GM10266 (cell line): ENCODE measurements around the gene SNHG17.
"Not testable (repeated sequence)": the region's sequence is repeated elsewhere in the genome, so short reads cannot be mapped to it uniquely, and the experiment has no call there.

Source experiments
- DNase-seq: peaks from one replicate; pipeline ENCODE4 v3.0.0; 2012; ENCODE audit errors: extremely low spot score
- TF ChIP-seq, protein P1 (sequence below): IDR thresholded peaks from 2 replicates; pipeline ENCODE4 v1.5.1; 2012; ENCODE audit warnings: mild to moderate bottlenecking, low read depth; ENCODE audit not compliant: control insufficient read depth, insufficient read depth; ENCODE audit errors: missing control alignments

Gene SNHG17

DNA sequence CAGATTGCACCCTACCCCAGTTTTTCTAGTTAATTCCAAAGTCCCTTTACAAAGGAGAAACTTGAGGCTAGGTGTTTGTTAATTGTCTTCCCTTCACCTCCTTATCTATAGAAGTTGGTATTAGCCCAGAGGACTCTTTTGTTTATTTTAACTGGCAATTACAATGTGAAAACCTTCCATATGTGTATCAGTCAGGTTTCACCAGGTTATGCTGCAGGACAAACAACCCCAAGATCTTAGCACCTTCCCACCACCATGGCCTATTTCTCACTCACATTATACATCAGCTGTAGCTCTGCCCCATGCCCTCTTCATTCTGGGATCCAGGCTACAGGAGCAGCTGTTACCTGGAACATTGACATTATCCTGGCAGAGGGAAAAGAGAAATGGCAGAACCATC, 31.1 kb downstream of the SNHG17 start:
- no peak for DNase-seq
- TF ChIP-seq, protein P1, sequence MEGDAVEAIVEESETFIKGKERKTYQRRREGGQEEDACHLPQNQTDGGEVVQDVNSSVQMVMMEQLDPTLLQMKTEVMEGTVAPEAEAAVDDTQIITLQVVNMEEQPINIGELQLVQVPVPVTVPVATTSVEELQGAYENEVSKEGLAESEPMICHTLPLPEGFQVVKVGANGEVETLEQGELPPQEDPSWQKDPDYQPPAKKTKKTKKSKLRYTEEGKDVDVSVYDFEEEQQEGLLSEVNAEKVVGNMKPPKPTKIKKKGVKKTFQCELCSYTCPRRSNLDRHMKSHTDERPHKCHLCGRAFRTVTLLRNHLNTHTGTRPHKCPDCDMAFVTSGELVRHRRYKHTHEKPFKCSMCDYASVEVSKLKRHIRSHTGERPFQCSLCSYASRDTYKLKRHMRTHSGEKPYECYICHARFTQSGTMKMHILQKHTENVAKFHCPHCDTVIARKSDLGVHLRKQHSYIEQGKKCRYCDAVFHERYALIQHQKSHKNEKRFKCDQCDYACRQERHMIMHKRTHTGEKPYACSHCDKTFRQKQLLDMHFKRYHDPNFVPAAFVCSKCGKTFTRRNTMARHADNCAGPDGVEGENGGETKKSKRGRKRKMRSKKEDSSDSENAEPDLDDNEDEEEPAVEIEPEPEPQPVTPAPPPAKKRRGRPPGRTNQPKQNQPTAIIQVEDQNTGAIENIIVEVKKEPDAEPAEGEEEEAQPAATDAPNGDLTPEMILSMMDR, result no peak

DNA sequence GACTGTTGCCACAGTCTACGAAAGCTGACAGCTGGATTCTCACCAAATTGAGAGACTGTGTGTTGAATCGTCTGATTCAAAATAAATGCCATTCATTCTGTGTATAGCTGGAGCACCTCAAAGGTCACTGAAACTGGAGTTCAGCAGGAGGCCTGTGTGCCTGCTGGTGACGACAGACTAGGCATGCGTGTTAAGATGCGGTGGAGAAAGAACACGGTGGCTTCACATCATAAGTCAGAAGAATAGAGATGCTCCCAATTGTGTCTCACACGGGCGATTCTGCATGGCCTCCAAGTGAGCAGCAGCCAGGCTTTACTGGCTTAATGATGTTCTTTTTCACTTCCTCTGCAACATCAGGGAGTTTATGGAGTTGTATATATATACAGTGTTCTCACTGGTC, 32.3 kb downstream of the SNHG17 start:
- TF ChIP-seq, protein P1, result no peak
- no peak for DNase-seq

DNA sequence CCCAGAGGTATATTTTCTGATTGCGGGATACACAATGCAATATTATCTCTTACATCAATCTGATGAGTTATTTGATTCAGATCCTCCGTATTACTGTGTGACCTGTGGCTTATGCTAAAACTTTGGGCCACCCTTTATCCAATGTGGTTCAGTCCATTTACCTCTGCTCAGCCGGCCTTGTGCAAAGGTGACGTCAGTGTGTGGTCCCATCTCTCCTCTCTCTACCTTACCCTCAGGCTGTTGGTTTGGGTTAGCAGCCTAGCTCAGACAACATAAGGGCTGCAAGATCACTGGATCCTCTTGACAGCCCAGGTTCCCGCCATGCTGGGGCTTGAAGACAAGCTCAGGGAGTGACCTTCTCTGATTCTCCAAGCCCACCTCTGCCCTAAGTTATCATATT, 33.0 kb downstream of the SNHG17 start:
- TF ChIP-seq, protein P1, result no peak
- DNase-seq, result no peak

DNA sequence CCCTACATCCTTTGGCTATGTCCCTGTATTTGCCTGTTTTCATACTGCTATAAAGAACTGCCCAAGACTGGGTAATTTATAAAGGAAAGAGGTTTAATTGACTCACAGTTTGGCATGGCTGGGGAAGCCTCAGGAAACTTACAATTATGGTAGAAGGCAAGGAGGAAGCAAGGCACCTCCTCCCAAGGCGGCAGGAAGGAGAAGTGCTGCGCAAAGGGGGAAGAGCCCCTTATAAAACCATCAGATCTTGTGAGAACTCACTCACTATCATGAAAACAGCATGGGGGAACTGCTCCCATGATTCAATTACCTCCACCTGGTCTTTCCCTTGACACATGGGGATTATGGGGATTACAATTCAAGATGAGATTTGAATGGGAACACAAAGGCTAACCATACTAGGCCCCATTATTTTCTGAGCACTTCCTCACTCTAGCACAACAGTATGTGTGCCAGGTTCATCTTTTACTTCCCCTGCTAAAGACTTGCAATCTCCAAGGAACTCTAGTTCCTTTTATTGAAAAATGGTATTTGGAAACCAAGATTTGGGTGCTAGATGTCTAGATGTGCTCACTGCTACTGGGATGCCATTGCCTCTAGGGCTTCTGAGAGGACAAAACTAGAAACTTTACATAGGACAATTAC, 39.3 kb downstream of the SNHG17 start:
- DNase-seq, result not testable (repeated sequence)

DNA sequence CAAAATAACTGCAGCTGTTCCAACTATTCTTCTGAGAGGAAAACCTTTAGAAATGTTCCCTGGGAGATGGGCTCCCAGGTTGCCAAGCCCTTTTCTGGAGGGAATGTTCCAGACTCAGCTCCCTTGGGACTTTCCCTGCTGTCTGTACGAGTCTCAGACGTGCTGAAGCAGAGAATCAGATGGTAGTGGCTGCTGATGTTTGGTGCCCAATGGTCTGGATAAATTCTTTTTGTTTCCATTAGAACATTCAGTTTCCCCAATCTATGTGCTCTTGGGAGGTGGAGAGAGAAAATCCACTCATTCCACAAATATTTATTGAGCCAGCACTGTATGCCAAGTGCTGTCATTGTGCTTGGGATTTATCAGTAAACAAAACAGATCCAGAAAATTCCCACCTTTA, 40.0 kb downstream of the SNHG17 start:
- no peak for DNase-seq
- TF ChIP-seq, protein P1, result no peak

DNA sequence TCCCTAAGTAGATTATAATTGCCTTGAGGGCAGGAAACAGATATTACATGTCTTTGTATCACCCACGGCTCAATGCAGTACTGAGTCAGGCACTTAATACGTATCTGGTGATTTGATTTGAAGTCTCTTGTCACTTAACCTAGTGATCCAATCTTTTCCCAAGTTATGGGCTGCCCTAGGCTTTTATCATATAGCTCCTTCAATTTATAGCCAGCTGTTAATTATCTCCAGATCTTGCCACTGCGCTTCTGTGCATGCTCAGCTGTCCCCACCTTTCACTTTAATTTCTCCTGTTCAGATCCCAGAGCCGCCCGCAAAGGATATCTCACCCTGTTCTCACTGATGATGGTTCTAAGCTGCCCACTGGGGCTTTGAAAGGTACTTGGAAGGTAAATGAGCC, 41.9 kb downstream of the SNHG17 start:
- TF ChIP-seq, protein P1, result no peak
- DNase-seq, result no peak

DNA sequence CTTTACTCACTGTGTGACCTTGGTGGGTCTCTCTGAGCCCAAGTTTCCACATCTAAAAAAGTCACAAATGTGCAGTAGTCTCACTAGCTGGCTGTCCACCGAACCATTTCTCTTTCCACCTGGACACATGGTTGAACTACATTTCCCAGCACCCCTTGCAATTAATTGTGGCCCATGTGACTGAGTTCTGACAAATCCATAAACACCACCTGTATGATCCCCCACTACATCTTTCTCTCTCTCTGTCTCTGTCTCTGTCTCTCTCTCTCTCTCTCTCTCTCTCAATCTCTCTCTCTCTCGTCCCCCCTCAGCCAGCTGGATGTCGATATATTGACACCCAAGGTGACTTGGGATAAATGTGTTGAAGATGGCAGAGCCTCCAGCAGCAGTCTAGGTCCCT, 42.8 kb downstream of the SNHG17 start:
- TF ChIP-seq, protein P1, result no peak

DNA sequence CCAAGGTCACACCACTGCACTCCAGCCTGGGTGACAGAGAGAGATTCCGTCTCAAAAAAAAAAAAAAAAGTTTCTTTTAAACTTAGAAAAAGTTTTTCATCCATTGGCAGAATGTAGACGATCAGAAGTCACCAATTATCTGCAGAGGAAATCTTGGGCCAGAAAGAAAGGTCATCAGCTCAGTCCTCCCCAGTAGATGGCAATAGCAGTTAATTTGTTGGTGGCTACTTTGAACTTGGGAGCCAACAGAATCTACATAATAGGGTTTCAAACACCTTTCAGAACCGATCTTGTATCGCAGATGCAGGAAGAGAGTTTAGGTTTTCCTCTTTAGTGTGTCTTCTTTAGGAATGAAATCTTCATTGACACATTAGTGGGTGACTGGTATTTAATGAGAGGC, 47.2 kb downstream of the SNHG17 start:
- DNase-seq, result no peak
- TF ChIP-seq, protein P1, result no peak

More for the DNA sequence above, 42.8 kb downstream of the SNHG17 start:
- no peak for DNase-seq
